ENCODE measurements around the gene NUP188.

NUP188 gene

GRCh38 chr9:129010267-129010975 lies 62.9 kb downstream of the NUP188 start (continued):
- no peak for TF ChIP-seq MYNN (tag by site-specific recombination; IDR thresholded peaks at IDR 0.05; ENCODE audit: borderline replicate concordance)
- TF ChIP-seq ZNF677 (tag by site-specific recombination; IDR thresholded peaks at IDR 0.05) = no peak
- no peak for TF ChIP-seq BCL11A (tag by site-specific recombination; IDR thresholded peaks at IDR 0.05; ENCODE audit: low read depth)
- TF ChIP-seq ZSCAN18 (tag by site-specific recombination; IDR thresholded peaks at IDR 0.05) = no peak
- no peak for TF ChIP-seq ZNF184 (tag by site-specific recombination; IDR thresholded peaks at IDR 0.05)
- no peak for TF ChIP-seq KLF16 (tag by site-specific recombination; IDR thresholded peaks at IDR 0.05)
- no peak for TF ChIP-seq ZNF549 (tag by site-specific recombination; IDR thresholded peaks at IDR 0.05)
- TF ChIP-seq ZNF664 (tag by site-specific recombination; IDR thresholded peaks at IDR 0.05) = no peak
- TF ChIP-seq ZNF624 (tag by site-specific recombination; IDR thresholded peaks at IDR 0.05) = no peak

- TF ChIP-seq ZNF529 (tag by site-specific recombination; IDR thresholded peaks at IDR 0.05; ENCODE audit: insufficient replicate concordance) (no peak), ZNF292 (tag by site-specific recombination; IDR thresholded peaks at IDR 0.05; ENCODE audit: borderline replicate concordance, low read depth) (no peak), ZSCAN4 (tag by site-specific recombination; IDR thresholded peaks at IDR 0.05) (no peak), ZFHX2 (tag by site-specific recombination; conservative IDR thresholded peaks at IDR 0.05) (no peak), GLI2 (tag by site-specific recombination; IDR thresholded peaks at IDR 0.05; ENCODE audit: borderline replicate concordance, low read depth) (no peak), ZNF654 (tag by site-specific recombination; IDR thresholded peaks at IDR 0.05; ENCODE audit: low read depth) (no peak), ZNF121 (tag by site-specific recombination; IDR thresholded peaks at IDR 0.05) (no peak), SP3 (tag by site-specific recombination; IDR thresholded peaks at IDR 0.05) (no peak), ZNF404 (tag by site-specific recombination; IDR thresholded peaks at IDR 0.05) (no peak), HOXD13 (CRISPR knock-in tag; IDR thresholded peaks at IDR 0.05; ENCODE audit: borderline replicate concordance) (no peak), KLF16 (tag by site-specific recombination; IDR thresholded peaks at IDR 0.05) (no peak), ZNF23 (tag by site-specific recombination; IDR thresholded peaks at IDR 0.05; ENCODE audit: borderline replicate concordance) (no peak), MEIS1 (CRISPR knock-in tag; IDR thresholded peaks at IDR 0.05; ENCODE audit: borderline replicate concordance) (no peak), ZNF639 (tag by site-specific recombination; IDR thresholded peaks at IDR 0.05) (no peak)
- Histone ChIP-seq H3K36me3 (ENCODE audit: control insufficient read depth in 2 of 2, insufficient read depth in 1 of 2, low read length in 2 of 2) (peaks cover 5 to 90% of the 10 kb centered on the region in 2 experiments; a peak in 2 of 3 replicates), H3K27ac (ENCODE audit: extremely low read depth, low read depth, low read length) (no peak overlapping the region), H3K9me3 (ENCODE audit: control insufficient read depth, insufficient read depth, low read depth, low read length) (no peaks in the 10 kb centered on the region), H3K4me1 (ENCODE audit: control insufficient read depth, insufficient read depth, low read length) (no peaks in the 10 kb centered on the region), H3K4me3 (ENCODE audit: low read depth, low read length) (no peak overlapping the region)
- POLR2A ChIA-PET = no interaction called here
- CTCF ChIA-PET = no interaction called here
Observed at GRCh38 chr9:129011170-129011569, 63.7 kb downstream of the NUP188 start.

All from HEK293 (cell line).